Measurements from ENCODE around the gene HBP1.

DNA sequence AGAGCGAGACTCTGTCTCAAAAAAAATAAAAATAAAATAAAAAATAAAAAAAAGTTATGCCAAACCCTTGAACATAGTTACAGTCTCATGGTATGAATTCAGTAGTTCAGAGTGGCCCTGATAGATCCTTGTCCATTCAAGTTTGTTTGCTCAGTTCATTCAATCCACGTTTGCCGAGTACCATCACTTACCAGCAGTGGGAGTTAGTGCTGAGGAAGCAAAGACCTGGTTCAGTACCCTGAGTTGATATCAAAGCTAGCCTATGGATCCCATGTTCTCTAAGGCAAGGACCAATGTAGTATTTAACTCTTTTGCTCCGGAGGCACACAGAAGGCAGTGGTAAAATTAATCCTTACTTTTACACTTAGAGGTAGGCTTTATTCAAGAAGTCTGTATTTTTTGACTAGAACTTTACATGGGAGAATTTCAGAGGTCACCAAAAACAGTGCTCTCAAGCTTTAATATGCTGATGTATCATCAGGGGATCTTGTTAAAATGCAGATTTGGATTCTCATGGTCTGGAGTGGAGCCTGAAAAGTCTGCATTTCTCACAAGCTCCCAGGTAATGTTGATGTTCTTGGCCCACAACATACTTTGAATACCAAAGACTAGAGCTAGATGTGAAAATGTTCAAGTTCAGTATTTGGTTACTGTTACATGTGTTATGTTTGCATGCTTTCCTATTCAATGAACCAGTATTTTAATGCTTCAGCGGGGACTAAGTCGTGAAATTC lies 38.1 kb upstream of the HBP1 start:
- TF ChIP-seq, protein P1, sequence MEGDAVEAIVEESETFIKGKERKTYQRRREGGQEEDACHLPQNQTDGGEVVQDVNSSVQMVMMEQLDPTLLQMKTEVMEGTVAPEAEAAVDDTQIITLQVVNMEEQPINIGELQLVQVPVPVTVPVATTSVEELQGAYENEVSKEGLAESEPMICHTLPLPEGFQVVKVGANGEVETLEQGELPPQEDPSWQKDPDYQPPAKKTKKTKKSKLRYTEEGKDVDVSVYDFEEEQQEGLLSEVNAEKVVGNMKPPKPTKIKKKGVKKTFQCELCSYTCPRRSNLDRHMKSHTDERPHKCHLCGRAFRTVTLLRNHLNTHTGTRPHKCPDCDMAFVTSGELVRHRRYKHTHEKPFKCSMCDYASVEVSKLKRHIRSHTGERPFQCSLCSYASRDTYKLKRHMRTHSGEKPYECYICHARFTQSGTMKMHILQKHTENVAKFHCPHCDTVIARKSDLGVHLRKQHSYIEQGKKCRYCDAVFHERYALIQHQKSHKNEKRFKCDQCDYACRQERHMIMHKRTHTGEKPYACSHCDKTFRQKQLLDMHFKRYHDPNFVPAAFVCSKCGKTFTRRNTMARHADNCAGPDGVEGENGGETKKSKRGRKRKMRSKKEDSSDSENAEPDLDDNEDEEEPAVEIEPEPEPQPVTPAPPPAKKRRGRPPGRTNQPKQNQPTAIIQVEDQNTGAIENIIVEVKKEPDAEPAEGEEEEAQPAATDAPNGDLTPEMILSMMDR (IDR thresholded peaks at IDR 0.05; ENCODE audit: poor library complexity, severe bottlenecking) = no peak
- TF ChIP-seq POLR2AphosphoS5 (IDR thresholded peaks at IDR 0.05) (no peak), SMC3 (conservative IDR thresholded peaks at IDR 0.05; ENCODE audit: poor library complexity) (no peak), RAD21 (conservative IDR thresholded peaks at IDR 0.05) (no peak), EP300 (conservative IDR thresholded peaks at IDR 0.05; ENCODE audit: poor library complexity, severe bottlenecking) (no peak), EZH2 (IDR thresholded peaks at IDR 0.05; ENCODE audit: borderline replicate concordance, insufficient read depth, low read length, poor library complexity, severe bottlenecking) (no peak), TAF1 (IDR thresholded peaks at IDR 0.05; ENCODE audit: low read depth) (no peak), MXI1 (conservative IDR thresholded peaks at IDR 0.05; ENCODE audit: poor library complexity, severe bottlenecking) (no peak)
- TF ChIP-seq, protein P2, sequence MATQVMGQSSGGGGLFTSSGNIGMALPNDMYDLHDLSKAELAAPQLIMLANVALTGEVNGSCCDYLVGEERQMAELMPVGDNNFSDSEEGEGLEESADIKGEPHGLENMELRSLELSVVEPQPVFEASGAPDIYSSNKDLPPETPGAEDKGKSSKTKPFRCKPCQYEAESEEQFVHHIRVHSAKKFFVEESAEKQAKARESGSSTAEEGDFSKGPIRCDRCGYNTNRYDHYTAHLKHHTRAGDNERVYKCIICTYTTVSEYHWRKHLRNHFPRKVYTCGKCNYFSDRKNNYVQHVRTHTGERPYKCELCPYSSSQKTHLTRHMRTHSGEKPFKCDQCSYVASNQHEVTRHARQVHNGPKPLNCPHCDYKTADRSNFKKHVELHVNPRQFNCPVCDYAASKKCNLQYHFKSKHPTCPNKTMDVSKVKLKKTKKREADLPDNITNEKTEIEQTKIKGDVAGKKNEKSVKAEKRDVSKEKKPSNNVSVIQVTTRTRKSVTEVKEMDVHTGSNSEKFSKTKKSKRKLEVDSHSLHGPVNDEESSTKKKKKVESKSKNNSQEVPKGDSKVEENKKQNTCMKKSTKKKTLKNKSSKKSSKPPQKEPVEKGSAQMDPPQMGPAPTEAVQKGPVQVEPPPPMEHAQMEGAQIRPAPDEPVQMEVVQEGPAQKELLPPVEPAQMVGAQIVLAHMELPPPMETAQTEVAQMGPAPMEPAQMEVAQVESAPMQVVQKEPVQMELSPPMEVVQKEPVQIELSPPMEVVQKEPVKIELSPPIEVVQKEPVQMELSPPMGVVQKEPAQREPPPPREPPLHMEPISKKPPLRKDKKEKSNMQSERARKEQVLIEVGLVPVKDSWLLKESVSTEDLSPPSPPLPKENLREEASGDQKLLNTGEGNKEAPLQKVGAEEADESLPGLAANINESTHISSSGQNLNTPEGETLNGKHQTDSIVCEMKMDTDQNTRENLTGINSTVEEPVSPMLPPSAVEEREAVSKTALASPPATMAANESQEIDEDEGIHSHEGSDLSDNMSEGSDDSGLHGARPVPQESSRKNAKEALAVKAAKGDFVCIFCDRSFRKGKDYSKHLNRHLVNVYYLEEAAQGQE (IDR thresholded peaks at IDR 0.05; ENCODE audit: borderline replicate concordance) = no peak

Measured in neural cell (in vitro differentiated cells).